ENCODE measurements around the gene SOCS2. TPM values are rescaled to one million over a fixed set of nuclear protein-coding genes. Genes with fewer than 3 reads are reported as not detected.

The SOCS2 gene
- total RNA-seq, 4 donors from 2014 or later = 10.4 to 46.7 (median 26.5) TPM

DNA sequence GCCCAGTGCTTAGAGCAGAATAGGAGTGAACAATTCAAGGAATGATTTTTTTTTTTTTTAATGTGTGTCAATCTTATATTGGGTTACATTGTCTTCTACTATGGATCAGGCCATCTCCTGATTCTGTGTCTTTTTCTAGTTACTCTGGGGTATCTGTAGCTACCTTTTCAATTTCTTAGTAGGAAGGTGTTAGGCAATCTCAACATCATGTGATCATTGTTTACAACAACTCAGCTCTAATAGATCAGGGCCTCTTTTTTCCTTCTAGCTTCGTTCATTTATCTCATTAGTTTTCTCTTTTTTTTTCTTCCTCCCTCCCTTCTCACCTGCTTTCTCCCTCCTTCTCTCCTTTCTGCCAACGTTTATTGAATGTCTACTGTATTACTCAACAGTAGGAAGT is 8.9 kb downstream of the SOCS2 start:
- WGBS = 73% methylated on average over 2 of the region's 2 CpGs
- no peaks in the 10 kb centered on the region for H3K27me3 ChIP-seq
- TF ChIP-seq EP300 (IDR thresholded peaks at IDR 0.05) (no peak), POLR2AphosphoS5 (IDR thresholded peaks at IDR 0.05) (no peak), POLR2A (IDR thresholded peaks at IDR 0.05; ENCODE audit: low read depth) (no peak)
- TF ChIP-seq, protein P1, sequence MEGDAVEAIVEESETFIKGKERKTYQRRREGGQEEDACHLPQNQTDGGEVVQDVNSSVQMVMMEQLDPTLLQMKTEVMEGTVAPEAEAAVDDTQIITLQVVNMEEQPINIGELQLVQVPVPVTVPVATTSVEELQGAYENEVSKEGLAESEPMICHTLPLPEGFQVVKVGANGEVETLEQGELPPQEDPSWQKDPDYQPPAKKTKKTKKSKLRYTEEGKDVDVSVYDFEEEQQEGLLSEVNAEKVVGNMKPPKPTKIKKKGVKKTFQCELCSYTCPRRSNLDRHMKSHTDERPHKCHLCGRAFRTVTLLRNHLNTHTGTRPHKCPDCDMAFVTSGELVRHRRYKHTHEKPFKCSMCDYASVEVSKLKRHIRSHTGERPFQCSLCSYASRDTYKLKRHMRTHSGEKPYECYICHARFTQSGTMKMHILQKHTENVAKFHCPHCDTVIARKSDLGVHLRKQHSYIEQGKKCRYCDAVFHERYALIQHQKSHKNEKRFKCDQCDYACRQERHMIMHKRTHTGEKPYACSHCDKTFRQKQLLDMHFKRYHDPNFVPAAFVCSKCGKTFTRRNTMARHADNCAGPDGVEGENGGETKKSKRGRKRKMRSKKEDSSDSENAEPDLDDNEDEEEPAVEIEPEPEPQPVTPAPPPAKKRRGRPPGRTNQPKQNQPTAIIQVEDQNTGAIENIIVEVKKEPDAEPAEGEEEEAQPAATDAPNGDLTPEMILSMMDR (IDR thresholded peaks at IDR 0.05) = no peak
- no peaks in the 10 kb centered on the region for H3K9me3 ChIP-seq
- H3K4me3 ChIP-seq = no peak overlapping the region
- H3K27ac ChIP-seq (replicated peaks in 1 of 4) = no peak overlapping the region
- intact Hi-C loops (cut with DNase I) = no loop called here
- peaks cover 0 to 12% (median 5%) of the 10 kb centered on the region in 4 donors for H3K4me1 ChIP-seq
- H3K36me3 ChIP-seq = peaks cover 0 to 17% (median 3%) of the 10 kb centered on the region in 4 donors
- no peak for DNase-seq (ENCODE audit: extremely low spot score)

DNA sequence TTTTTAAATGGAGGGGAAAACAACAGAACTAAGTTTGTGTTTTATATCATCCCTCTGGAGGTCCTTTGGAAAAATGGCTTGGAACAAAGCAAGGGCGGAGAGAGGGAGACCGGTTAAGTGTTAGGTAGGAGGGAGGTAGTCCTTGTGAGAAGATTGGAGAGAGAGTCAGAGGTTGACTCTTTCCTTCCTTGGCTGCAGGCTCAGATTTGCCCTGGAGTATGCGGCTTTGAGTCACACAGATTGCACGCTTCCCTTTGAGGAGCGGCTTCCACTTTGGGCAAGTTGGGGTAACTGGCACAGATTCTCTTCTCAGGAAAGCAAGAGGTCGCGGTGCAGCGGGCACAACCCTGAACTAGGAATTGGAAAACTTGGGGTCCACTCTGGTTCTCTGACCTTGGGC is 9.9 kb downstream of the SOCS2 start:
- H3K27ac ChIP-seq (replicated peaks in 1 of 4) = no peak overlapping the region
- 97% methylated on average over 8 of the region's 8 CpGs for WGBS
- H3K4me3 ChIP-seq = no peak overlapping the region
- H3K9me3 ChIP-seq = no peaks in the 10 kb centered on the region
- intact Hi-C loops (cut with DNase I) = no loop called here
- no peaks in the 10 kb centered on the region for H3K27me3 ChIP-seq
- DNase-seq (ENCODE audit: extremely low spot score) = no peak
- peaks cover 0 to 12% (median 3%) of the 10 kb centered on the region in 4 donors for H3K36me3 ChIP-seq
- H3K4me1 ChIP-seq = peaks cover 0 to 6% (median 3%) of the 10 kb centered on the region in 4 donors
- TF ChIP-seq EP300 (IDR thresholded peaks at IDR 0.05) (no peak), POLR2A (IDR thresholded peaks at IDR 0.05; ENCODE audit: low read depth) (no peak)
- TF ChIP-seq, protein P1 (IDR thresholded peaks at IDR 0.05) = no peak

DNA sequence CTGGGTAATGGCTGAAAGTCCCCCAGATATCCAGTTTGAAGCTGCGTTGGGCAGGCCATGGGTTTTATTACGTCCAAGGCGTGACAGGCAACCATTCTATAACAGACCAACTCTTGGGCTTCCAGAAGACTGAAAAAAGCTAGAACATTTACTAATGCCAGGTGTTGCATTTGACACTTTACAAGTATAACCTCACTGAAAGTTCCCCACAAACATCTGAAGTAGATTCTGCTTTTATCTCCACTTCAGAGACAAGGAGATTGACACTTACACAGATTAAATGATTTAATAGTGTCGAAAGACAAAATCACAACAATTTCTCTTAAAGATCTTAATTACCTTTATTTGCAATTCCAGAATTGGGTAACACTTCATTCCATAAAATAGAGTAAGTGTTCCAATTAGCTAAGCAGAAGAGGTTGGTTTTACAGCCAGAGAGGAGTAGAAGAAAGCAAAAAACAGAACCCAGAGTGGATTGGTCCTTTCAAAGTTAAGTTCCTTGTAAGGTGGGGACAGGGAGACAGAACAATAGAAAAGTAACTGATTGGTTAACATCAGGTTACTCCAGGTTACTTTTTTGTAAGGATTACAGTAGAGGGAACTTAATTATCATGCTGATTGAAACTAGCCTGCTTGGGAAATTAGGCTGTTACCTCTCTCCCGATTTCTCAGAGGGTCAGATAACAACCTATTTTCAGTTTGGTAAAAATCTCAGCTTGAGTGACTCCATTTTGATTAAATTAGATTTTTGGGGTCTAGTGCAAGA is 11.3 kb downstream of the SOCS2 start:
- Histone ChIP-seq H3K27ac (replicated peaks in 1 of 4) (no peak overlapping the region), H3K9me3 (no peaks in the 10 kb centered on the region), H3K27me3 (no peaks in the 10 kb centered on the region), H3K4me1 (peaks cover 0 to 1% (median 0%) of the 10 kb centered on the region in 4 donors), H3K4me3 (no peak overlapping the region), H3K36me3 (peaks cover 0 to 12% (median 3%) of the 10 kb centered on the region in 4 donors)
- intact Hi-C loops (cut with DNase I) = no loop called here
- DNase-seq (ENCODE audit: extremely low spot score) = no peak
- TF ChIP-seq POLR2A (IDR thresholded peaks at IDR 0.05; ENCODE audit: low read depth) (no peak), POLR2AphosphoS5 (IDR thresholded peaks at IDR 0.05) (no peak), EP300 (IDR thresholded peaks at IDR 0.05) (no peak)
- TF ChIP-seq, protein P1 (IDR thresholded peaks at IDR 0.05) = no peak
- WGBS = 97% methylated on average over 5 of the region's 5 CpGs

DNA sequence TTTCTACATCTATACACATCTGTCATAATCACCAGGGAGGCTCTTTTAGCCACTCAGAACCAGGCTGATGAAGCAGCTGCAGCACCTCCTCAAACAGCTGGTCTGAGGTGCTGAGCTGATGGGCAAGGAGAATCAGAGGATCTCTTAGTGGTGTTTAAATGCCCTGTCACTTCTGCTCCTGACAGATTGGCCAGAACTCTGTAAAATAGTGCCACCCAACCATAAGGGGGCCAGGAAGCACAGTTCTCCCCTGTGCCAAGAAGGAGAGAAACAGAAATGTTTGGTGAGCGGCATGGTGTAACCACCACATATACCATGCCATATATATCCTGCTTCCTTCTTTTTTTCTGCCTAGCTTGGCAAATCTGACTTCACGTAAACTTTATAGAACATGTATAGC is 12.8 kb downstream of the SOCS2 start:
- 93% methylated on average over 2 of the region's 2 CpGs for WGBS
- H3K36me3 ChIP-seq = peaks cover 0 to 5% (median 0%) of the 10 kb centered on the region in 4 donors
- intact Hi-C loops (cut with DNase I) = no loop called here

More for the DNA sequence above, 12.8 kb downstream of the SOCS2 start:
- TF ChIP-seq POLR2AphosphoS5 (IDR thresholded peaks at IDR 0.05) = no peak
- TF ChIP-seq EP300 (IDR thresholded peaks at IDR 0.05) = no peak
- TF ChIP-seq, protein P1 (IDR thresholded peaks at IDR 0.05) = no peak
- no peak for TF ChIP-seq POLR2A (IDR thresholded peaks at IDR 0.05; ENCODE audit: low read depth)
- H3K9me3 ChIP-seq = no peaks in the 10 kb centered on the region
- no peak overlapping the region for H3K4me3 ChIP-seq
- no peaks in the 10 kb centered on the region for H3K27me3 ChIP-seq
- H3K27ac ChIP-seq (replicated peaks in 1 of 4) = no peak overlapping the region
- DNase-seq (ENCODE audit: extremely low spot score) = no peak
- H3K4me1 ChIP-seq = no peaks in the 10 kb centered on the region
